Measurements from ENCODE around the gene CDK5R1.

DNA sequence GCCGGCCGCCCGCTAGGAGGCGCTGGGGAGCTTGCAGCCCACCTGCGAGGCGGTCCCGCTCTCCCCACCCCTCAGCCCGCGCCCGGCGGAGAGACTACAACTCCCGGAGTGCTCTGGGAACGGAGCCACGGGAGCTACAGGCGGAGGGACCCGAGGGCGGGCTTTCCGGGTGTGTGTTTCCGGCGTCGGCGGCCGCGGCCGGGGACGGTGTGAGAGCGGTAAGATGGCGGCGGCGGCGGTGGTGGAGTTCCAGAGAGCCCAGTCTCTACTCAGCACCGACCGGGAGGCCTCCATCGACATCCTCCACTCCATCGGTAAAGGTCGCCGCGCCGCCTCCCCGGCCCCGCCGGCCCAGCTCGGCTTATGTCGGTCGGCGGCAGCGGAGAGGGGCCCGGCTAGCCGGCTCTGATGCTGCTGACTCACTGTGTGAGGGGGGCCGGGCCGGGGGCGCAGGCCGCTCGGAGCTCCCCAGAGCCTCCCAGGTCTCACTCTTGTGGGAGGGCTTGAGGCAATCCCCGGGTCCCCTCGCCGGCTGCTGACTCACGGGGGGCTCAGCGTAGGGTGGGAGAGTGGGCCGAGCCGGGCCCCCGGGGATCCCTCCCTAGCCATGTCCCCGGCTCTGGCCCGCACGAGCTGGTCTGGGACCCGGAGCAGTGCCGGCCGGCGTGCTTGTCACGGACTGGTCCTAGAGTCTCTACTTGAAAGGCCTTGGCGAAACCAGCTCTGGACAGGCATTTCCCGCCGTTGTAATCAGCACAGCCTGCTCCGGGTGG is 42.3 kb upstream of the CDK5R1 start, which contains the start of gene PSMD11:
- TF ChIP-seq, protein P1, sequence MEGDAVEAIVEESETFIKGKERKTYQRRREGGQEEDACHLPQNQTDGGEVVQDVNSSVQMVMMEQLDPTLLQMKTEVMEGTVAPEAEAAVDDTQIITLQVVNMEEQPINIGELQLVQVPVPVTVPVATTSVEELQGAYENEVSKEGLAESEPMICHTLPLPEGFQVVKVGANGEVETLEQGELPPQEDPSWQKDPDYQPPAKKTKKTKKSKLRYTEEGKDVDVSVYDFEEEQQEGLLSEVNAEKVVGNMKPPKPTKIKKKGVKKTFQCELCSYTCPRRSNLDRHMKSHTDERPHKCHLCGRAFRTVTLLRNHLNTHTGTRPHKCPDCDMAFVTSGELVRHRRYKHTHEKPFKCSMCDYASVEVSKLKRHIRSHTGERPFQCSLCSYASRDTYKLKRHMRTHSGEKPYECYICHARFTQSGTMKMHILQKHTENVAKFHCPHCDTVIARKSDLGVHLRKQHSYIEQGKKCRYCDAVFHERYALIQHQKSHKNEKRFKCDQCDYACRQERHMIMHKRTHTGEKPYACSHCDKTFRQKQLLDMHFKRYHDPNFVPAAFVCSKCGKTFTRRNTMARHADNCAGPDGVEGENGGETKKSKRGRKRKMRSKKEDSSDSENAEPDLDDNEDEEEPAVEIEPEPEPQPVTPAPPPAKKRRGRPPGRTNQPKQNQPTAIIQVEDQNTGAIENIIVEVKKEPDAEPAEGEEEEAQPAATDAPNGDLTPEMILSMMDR (IDR thresholded peaks at IDR 0.05; ENCODE audit: low read length): peak; percentile 87
- TF ChIP-seq EZH2 (optimal IDR thresholded peaks at IDR 0.05; ENCODE audit: low read depth, low read length): no peak
- no peak for TF ChIP-seq EZH2phosphoT487 (IDR thresholded peaks at IDR 0.05; ENCODE audit: low read length)
